ENCODE results near the gene TTC33.
A peak's percentile ranks its signal among the peaks of the same experiment; 100 is the strongest.
"Not testable (repeated sequence)": the region's sequence is repeated elsewhere in the genome, so short reads cannot be mapped to it uniquely, and the experiment has no call there.

Gene TTC33

DNA sequence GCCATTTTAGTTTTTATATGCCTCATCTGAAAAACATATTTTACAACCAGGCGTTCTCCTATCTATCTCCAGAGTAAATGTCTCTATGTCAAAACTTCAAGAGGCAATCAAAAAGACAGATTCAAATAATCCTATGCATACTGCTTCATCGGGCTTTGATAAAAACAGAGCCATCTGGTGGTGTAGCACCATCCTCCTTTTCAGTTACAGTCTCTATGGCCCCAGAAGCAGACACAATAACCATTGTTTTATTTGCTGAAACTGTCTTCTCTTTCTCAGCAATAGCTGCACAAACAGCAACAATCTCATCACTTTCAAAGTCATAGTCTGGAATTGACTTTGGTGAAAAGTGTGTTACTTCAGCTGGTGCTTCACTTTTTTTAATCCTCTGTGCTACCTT is 39.8 kb downstream of the TTC33 start:
- DNase-seq = no peak

DNA sequence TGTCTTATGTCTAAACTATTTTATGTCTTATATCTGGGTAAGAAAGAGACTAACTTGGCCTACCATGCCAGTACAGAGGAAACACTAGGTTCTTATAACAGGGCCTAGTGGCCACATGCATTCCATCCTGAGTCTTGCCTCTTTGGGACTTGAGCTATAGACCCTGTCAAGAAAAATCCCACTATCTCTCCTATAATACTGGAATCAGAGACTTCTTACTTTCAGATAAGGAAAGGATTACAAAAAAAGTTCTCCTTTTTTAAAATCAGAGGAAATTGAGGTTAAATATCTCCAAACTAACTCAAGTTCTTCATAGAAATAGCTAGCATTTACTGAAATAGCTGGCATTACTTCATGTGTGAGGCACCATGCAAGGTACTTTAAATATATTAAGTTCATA is 41.8 kb downstream of the TTC33 start:
- no peak for DNase-seq

GRCh38 chr5:40710575-40710974 is 45.2 kb downstream of the TTC33 start:
- DNase-seq = not testable (repeated sequence)

- not testable (repeated sequence) for DNase-seq
Observed at GRCh38 chr5:40705484-40705883, 50.3 kb downstream of the TTC33 start.

- not testable (repeated sequence) for DNase-seq
Observed at GRCh38 chr5:40702027-40702426, 53.7 kb downstream of the TTC33 start.

- no peak for DNase-seq
Observed at GRCh38 chr5:40700116-40700782, 55.5 kb downstream of the TTC33 start.

DNA sequence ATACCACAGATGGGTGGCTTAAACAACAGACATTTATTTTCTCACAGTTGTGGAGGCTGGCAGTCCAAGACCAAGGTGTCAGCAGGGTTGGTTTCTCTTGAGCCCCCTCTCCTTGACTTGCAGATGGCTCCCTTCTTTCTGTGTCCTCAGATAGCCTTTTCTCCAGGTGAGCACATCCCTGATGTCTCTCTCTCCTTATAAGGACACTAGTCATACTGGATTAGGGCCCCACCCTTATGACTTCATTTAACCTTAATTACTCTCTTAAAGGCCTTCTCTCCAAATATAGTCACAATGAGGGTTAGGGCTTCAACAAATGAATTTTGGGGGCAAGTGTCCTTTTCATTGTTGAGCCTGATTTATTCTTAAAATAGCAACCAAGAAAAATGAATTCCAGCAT is 61.3 kb downstream of the TTC33 start:
- no peak for DNase-seq

DNA sequence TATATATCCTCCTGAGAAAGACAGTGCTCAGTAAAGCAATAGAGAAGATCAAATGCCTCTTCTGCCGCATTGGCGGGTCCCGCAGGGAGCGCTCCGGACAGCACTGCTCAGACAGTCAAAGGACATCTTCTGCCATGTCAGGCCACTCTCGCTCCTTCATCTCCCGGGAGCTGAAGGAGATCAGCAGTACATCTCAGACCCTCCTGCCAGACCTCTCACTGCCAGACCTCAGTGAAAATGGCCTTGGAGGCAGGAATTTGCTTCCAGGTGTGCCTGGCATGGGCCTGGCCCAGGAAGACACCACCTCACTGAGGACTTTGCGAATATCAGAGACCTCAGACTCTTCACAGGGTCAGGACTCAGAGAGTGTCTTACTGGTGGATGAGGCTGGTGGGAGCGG is 63.9 kb downstream of the TTC33 start:
- DNase-seq = no peak

DNA sequence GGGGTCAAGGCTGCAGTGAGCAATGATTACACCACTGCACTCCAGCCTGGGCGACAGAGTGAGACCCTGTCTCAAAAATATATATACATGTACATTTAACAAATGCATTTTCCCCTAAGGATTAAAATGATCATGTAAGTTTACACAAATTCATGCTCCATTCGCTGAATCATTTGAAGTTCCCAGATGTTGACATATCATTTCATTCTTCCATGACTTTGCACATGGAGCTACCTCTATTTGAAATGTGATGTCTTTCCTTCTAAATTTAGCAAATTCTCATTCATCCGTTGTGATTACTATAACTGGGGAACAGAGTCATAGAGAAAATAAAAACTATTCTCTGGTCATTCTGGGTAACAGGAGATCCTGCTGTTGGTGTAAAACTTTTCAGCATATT is 65.5 kb downstream of the TTC33 start:
- no peak for DNase-seq

- DNase-seq = no peak
Observed at GRCh38 chr5:40689438-40689837, 66.3 kb downstream of the TTC33 start.

DNA sequence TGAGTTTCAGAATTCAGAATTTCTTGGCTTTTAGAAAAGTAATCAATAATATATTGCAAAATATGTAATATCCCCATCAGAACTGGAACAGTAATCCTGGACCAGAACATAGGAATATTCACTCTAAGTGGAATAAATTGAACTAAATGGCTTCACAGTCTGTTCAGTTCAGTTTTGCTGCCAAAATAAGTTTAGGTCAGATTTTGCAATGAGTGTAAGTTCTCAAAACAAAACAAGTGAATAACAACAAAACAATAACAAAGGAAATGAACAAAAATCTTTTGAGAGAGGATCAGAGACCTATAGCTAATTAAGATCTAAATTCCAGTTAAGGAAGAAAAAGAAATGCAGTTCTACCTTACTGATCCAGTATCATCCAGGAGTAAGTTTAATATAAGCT is 66.8 kb downstream of the TTC33 start:
- DNase-seq = no peak

GRCh38 chr5:40688127-40688761 is 67.5 kb downstream of the TTC33 start:
- DNase-seq = peak; percentile 28

GRCh38 chr5:40687321-40687720 is 68.4 kb downstream of the TTC33 start:
- DNase-seq = no peak

DNA sequence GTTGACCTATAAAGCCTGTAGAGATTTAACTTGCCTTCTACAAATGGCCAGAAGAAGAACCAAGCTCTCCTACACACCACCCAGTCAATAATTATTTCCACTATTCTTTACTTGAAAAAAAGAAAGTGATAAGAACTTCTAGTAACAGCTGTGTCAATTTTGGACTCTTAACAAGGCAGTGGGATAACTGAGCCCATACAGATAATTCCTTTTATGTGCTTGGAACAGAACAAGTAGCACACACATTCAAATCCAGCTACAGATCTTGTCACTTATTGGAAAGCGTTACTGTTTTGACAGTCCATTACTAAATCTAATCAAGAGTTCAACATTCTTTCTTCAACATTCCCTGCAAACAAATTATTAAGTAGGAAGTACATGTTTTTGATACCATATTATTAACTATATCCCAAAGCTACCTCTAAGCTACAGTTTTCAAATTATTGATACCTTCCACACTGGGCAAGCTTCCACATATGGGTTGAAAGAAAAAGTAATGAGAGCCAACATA is 69.7 kb downstream of the TTC33 start:
- DNase-seq = no peak

DNA sequence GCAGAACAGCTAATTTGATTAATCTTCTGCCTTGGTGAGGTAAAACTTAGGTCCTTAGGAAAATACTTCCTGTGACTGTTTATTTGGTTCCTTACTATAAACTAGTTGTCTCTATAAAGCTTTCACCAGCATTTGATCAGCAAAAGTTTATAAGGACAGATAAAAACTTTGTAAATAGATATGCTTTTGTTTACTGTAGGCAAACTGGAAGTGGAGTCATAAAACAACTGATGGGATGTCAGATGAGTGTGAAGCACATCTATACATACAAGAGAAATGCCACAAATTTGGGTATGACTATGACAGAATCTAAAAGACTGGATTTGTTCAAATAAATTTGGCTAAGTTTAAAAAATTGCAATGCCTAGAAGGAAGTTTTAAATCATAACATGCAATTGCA is 70.6 kb downstream of the TTC33 start:
- no peak for DNase-seq

GRCh38 chr5:40683305-40683704 is 72.5 kb downstream of the TTC33 start:
- no peak for DNase-seq

- DNase-seq = no peak
Observed at GRCh38 chr5:40682154-40683017, 73.4 kb downstream of the TTC33 start.

DNA sequence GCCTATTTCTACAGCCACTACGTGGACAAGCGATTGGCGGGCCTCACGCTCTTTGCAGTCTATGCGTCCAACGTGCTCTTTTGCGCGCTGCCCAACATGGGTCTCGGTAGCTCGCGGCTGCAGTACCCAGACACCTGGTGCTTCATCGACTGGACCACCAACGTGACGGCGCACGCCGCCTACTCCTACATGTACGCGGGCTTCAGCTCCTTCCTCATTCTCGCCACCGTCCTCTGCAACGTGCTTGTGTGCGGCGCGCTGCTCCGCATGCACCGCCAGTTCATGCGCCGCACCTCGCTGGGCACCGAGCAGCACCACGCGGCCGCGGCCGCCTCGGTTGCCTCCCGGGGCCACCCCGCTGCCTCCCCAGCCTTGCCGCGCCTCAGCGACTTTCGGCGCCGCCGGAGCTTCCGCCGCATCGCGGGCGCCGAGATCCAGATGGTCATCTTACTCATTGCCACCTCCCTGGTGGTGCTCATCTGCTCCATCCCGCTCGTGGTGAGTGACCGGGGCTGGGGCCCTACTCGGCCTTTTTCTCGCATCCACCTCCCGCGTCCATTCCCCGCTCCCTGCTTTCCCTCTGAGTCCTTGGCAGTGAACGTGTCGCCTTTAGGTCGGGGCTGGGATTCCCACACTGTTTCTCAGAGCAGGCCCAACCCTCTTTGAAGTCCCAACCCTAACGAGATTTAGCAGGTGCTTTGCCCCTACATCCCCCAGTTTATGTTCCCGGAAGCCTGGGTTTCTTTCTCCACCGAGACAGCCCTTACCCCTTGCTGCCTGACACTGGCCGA is 74.2 kb downstream of the TTC33 start:
- no peak for DNase-seq

GRCh38 chr5:40680741-40681362 is 74.9 kb downstream of the TTC33 start:
- DNase-seq = no peak

- DNase-seq = no peak
Observed at GRCh38 chr5:40679913-40680681, 75.7 kb downstream of the TTC33 start, which contains the start of gene PTGER4. Gene PTGER4, plus strand, starts transcription at chr5:40679915. Its CDS starts 1,079 bp downstream, at chr5:40680994.

- DNase-seq = peak; percentile 27
Observed at GRCh38 chr5:40679148-40679912, 76.4 kb downstream of the TTC33 start.

Data from NCI-H1417 treated with DMSO at 0.1 percent for 48 hours (cell line).